Measurements from ENCODE around the gene ADAP1. TPM values are rescaled to one million over a fixed set of nuclear protein-coding genes. Genes with fewer than 3 reads are reported as not detected.

Gene ADAP1
- total and polyA plus RNA-seq, 2 of the 13 experiments (the other 11 are each of a cell fraction or from before 2014, with no cell fraction given), result 10.5 to 24.6 TPM

DNA sequence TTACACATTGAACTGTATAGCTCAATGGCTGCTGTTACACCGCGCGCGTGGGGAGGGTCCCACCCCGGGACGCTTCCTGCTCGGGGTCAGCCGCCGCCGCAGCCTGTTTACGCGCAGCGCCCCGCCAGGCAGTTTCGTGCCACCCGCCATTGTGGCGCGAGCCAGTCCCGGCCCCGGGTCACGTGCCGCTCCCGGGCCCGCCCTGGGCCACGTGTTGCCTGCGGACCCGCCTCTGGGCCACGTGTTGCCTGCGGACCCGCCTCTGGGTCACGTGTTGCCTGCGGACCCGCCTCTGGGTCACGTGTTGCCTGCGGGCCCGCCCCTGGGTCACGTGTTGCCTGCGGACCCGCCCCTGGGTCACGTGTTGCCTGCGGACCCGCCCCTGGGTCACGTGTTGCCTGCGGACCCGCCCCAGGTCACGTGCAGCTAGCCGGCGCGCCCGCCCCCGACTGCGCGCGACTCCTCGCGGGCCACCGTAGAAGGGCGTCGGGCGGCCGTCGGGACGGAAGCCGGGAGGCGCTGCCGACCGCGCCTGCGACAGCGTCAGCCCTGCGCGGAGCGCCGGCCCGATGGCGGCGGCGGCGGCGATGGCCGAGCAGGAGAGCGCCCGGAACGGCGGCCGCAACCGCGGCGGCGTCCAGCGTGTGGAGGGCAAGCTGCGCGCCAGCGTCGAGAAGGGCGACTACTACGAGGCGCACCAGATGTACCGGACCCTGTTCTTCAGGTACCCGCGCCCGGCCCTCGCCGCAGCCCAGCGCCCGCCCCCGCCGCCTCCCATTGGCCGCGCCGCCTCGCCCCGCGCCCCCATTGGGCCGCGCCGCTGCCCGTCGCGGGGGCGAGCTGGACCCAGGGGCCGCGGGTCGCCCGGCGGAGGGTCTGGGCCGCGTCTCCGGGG lies 78.2 kb downstream of the ADAP1 start, which contains the start of gene GET4 (continued):
- 0 out of 2 replicates have a peak, but pooled peaks have one; percentile 46 for TF ChIP-seq ZMAT3 (CRISPR knock-in tag; conservative IDR thresholded peaks at IDR 0.05)
- 0 out of 2 replicates have a peak, but pooled peaks have one; percentile 30 for TF ChIP-seq ZNF580 (CRISPR knock-in tag; IDR thresholded peaks at IDR 0.05; ENCODE audit: borderline replicate concordance, low read depth)
- TF ChIP-seq, protein P1, sequence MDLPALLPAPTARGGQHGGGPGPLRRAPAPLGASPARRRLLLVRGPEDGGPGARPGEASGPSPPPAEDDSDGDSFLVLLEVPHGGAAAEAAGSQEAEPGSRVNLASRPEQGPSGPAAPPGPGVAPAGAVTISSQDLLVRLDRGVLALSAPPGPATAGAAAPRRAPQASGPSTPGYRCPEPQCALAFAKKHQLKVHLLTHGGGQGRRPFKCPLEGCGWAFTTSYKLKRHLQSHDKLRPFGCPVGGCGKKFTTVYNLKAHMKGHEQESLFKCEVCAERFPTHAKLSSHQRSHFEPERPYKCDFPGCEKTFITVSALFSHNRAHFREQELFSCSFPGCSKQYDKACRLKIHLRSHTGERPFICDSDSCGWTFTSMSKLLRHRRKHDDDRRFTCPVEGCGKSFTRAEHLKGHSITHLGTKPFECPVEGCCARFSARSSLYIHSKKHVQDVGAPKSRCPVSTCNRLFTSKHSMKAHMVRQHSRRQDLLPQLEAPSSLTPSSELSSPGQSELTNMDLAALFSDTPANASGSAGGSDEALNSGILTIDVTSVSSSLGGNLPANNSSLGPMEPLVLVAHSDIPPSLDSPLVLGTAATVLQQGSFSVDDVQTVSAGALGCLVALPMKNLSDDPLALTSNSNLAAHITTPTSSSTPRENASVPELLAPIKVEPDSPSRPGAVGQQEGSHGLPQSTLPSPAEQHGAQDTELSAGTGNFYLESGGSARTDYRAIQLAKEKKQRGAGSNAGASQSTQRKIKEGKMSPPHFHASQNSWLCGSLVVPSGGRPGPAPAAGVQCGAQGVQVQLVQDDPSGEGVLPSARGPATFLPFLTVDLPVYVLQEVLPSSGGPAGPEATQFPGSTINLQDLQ (CRISPR knock-in tag; IDR thresholded peaks at IDR 0.05), result 0 out of 2 replicates have a peak, but pooled peaks have one; percentile 17
- peak; percentile 52; the same call in 1 of the 2 replicates for TF ChIP-seq ZNF430 (CRISPR knock-in tag; IDR thresholded peaks at IDR 0.05)
- TF ChIP-seq EHMT2 (IDR thresholded peaks at IDR 0.05; ENCODE audit: borderline replicate concordance, low read depth, low read length), result no peak
- TF ChIP-seq ZNF441 (CRISPR knock-in tag; IDR thresholded peaks at IDR 0.05; ENCODE audit: borderline replicate concordance), result 0 out of 2 replicates have a peak, but pooled peaks have one; percentile 17
- 0 out of 2 replicates have a peak, but pooled peaks have one; percentile 22 for TF ChIP-seq THAP8 (CRISPR knock-in tag; IDR thresholded peaks at IDR 0.05; ENCODE audit: borderline replicate concordance)
- TF ChIP-seq ZSCAN21 (CRISPR knock-in tag; IDR thresholded peaks at IDR 0.05; ENCODE audit: borderline replicate concordance), result peak; percentile 54; the same call in 1 of the 2 replicates
- peak; percentile 39 for TF ChIP-seq HNRNPK (IDR thresholded peaks at IDR 0.05; ENCODE audit: low read depth, low read length, poor library complexity, severe bottlenecking)
- 0 out of 2 replicates have a peak, but pooled peaks have one; percentile 4 for TF ChIP-seq PPARG (CRISPR knock-in tag; conservative IDR thresholded peaks at IDR 0.05)
- no peak for TF ChIP-seq SIX4 (CRISPR knock-in tag; IDR thresholded peaks at IDR 0.05)
- TF ChIP-seq, protein P2, sequence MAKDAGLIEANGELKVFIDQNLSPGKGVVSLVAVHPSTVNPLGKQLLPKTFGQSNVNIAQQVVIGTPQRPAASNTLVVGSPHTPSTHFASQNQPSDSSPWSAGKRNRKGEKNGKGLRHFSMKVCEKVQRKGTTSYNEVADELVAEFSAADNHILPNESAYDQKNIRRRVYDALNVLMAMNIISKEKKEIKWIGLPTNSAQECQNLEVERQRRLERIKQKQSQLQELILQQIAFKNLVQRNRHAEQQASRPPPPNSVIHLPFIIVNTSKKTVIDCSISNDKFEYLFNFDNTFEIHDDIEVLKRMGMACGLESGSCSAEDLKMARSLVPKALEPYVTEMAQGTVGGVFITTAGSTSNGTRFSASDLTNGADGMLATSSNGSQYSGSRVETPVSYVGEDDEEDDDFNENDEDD (CRISPR knock-in tag; IDR thresholded peaks at IDR 0.05; ENCODE audit: borderline replicate concordance), result peak; percentile 89; the same call in 1 of the 2 replicates
- peak; percentile 78; the same call in 1 of the 2 replicates for TF ChIP-seq ZNF235 (CRISPR knock-in tag; IDR thresholded peaks at IDR 0.05; ENCODE audit: borderline replicate concordance)
- TF ChIP-seq, protein P3, sequence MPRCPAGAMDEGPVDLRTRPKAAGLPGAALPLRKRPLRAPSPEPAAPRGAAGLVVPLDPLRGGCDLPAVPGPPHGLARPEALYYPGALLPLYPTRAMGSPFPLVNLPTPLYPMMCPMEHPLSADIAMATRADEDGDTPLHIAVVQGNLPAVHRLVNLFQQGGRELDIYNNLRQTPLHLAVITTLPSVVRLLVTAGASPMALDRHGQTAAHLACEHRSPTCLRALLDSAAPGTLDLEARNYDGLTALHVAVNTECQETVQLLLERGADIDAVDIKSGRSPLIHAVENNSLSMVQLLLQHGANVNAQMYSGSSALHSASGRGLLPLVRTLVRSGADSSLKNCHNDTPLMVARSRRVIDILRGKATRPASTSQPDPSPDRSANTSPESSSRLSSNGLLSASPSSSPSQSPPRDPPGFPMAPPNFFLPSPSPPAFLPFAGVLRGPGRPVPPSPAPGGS (CRISPR knock-in tag; IDR thresholded peaks at IDR 0.05), result peak; percentile 51; the same call in 1 of the 2 replicates
- 0 out of 2 replicates have a peak, but pooled peaks have one; percentile 21 for TF ChIP-seq ZNF788 (CRISPR knock-in tag; IDR thresholded peaks at IDR 0.05; ENCODE audit: borderline replicate concordance)
- peak; percentile 46; the same call in 1 of the 2 replicates for TF ChIP-seq ZNF770 (CRISPR knock-in tag; IDR thresholded peaks at IDR 0.05)
